KBM-7 (cell line): ENCODE measurements around the gene PRSS36.
A peak's percentile ranks its signal among the peaks of the same experiment; 100 is the strongest.
"Not testable (repeated sequence)": the region's sequence is repeated elsewhere in the genome, so short reads cannot be mapped to it uniquely, and the experiment has no call there.

ENCODE experiments used
- DNase-seq: peaks from one replicate; pipeline ENCODE4 v3.0.0-alpha.2; 2015
- in situ Hi-C: fragments of 300-500 bp; cut with MboI; formaldehyde crosslinking; loops from 2 replicates; pipeline ENCODE4 v1.14.3; 2020; ENCODE audit warnings: low sequenced_read_pairs, low pct_unique_long_range_greater_than_20kb, mixed read lengths

PRSS36 gene

DNA sequence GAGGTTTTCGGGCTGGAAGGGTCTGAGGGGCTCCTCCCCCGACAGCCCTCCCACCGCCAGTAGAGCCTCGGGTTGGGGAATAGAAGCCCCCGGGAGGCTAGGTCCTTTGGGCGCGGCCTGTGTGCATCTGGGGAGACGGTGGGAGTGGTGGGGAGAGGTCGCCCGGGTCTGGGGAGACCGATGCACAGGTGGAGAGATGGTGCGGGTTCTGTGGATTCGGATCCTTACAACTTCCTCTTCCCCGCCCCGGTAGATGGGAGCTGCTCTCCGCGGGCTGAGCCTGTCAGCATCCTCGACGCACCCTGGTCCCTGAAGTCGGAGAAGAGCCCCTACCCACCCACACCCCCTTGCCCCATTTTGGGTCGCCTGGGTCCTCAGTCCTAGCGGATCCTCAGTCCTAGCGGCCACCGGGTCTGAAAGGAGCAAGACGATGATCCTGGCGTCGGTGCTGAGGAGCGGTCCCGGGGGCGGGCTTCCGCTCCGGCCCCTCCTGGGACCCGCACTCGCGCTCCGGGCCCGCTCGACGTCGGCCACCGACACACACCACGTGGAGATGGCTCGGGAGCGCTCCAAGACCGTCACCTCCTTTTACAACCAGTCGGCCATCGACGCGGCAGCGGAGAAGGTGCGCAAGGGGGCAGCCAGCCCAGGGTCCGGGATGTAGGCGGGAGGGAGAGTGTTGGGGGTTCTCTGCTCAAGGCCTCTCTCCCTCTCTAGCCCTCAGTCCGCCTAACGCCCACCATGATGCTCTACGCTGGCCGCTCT, 40.9 kb downstream of the PRSS36 start:
- in situ Hi-C loops, result no loop called here
- DNase-seq, result no peak

DNA sequence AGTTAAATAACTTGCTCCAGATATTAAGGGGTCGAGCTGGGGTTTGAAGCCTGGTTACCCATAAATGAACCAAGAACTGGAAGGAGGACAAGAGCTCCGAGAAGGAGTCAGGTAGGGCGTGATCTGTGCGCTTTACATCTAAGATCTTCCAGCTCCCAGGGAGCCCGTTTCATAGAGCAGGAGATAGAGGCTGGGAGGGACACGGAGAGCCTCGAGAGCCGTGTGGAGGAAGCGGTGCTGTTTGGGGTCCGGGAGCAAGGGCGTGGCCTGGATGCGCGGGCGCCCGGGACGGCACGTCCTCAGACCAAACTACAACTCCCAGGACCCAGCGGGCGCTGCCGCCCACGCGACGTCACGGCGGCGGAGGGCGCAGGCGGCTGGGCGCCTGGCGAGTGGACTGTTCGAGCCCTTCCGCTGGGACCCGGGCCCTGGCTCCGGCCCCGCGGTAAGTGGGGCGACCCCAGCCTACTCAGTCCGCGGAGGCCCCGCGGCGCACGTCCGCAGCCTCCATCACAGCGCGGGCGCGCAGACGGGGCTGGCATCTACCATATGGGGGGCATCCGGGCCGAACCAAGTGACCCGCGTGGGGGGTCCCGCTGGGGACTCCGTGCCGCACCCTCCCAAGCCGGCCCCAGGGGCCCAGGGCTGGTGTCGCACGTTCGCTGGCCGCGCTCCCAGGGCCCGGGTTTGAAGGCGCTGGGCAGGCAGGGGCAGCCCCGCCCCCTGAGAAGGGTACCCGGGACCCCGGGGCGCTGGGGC, 41.7 kb downstream of the PRSS36 start, which contains the start of gene BCKDK:
BCKDK (plus strand) TSS at position 352 of the 759 bp plus-strand sequence. CDS start 838 bp downstream, outside the sequence.
- DNase-seq, result peak; percentile 84
- in situ Hi-C loops, result no loop called here

DNA sequence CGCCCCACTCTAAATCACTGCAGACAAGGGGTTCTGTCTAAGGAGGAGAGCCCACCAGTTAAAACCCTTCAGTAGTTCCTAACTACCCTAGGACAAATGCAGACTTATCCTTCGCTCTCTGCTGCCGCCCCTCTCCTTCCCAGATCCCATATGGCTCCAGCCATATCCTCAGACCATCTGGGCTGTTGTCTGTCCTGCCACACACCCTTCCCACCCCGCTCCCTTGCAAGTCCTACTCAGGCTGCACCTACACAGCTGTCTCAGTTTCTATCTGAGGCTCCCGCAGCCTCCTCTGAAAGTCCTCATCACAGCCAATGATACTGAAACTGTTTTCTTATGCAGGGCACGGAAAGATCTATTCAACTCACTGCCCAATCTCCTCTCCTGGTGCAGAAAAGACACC, 42.4 kb downstream of the PRSS36 start:
- no peak for DNase-seq
- in situ Hi-C loops, result no loop called here

DNA sequence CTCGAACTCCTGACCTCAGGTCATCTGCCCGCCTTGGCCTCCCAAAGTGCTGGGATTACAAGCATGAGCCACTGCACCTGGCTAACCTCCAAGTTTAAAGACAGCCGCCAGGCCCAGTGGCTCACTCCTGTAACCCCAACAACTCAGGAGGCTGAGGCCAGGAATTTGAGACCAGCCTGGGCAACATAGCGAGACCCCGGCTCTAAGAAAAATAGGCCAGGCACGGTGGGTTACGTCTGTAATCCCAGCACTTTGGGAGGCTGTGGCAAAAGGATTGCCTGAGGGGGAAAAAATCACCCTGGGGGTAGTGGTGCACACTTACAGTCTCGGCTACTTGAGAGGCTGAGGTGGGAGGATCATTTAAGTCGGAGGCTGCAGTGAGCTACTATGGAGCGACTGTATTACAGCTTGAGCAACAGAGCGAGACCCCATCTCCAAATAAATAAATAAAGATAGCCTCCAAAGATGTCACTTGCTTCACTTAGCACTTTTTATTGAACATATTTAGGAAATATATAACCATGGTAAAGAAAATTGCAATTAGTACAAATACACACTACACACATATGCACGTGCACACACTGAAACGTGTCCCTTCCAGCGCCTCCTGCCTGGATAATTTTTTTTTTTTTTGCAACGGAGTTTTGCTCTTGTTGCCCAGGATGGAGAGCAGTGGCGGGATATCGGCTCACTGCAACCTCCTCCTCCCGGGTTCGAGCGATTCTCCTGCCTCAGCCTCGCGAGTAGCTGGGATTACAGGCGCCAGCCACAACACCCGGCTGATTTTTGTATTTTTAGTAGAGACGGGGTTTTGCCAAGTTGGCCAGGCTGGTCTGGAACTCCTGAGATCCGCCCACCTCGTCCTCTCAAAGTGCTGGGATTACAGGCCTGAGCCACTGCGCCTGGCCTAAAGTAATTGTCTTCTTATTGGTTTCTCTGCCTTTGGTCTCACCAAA, 43.1 kb downstream of the PRSS36 start:
- in situ Hi-C loops, result no loop called here
- DNase-seq, result no peak

DNA sequence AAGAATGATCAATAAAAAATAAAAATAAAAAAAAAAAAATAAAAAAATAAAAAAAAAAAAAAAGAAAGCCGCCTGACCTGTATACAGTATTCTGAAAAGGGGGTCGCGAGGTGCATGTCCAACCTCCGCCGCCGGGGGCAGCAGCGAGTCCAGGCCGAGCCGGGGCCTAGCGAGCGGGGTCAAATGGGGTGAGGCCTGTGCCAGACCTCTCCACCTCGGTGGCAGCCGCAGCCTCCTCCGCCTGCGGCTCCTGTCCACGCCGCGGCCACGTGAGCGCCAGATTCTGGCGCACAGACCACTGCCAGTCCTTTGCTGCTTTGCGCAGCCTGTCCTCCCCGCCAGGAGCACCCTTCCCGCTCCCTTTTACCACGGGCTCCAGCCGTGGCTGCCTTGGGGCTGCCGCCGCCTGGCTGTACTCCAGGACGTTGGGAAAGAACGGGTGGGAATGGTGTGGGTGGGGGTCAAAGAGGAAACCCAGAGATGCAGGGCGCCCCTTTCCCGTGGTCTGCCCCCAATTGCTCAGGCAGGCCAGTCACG, 44.1 kb downstream of the PRSS36 start:
- DNase-seq, result peak; percentile 89
- in situ Hi-C loops, result no loop called here

DNA sequence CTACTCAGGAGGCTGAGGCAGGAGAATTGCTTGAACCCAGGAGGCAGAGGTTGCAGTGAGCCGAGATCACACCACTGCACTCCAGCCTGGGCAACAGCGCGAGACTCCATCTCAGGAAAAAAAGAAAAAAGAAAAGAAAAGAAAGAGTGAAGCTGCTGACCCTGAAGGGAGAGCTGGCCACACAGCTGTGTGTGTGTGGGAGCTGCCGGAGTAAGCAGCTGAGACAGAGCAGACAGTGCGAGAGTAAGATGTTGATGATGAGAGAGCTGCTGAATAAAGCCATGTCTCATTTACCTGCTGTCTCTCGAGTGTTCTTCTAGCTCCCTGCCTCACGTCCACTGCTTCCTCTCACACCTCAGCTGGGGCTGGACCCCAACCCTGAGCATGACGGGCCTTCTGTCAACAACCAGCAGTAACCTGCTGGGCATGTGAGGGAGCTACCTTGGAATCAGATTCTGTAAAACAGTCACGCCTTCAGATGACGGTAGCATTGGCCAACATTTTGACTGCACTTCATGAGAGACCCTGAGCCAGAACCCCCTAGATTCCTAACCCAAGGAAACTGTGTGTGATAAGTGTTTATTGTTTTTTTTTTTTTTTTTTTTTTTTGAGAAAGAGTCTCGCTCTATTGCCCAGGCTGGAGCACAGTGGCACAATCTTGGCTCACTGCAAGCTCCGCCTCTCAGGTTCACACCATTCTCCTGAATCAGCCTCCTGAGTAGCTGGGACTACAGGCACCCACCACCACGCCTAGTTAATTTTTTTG, 48.8 kb downstream of the PRSS36 start:
- DNase-seq, in situ Hi-C loops: not testable (repeated sequence)

DNA sequence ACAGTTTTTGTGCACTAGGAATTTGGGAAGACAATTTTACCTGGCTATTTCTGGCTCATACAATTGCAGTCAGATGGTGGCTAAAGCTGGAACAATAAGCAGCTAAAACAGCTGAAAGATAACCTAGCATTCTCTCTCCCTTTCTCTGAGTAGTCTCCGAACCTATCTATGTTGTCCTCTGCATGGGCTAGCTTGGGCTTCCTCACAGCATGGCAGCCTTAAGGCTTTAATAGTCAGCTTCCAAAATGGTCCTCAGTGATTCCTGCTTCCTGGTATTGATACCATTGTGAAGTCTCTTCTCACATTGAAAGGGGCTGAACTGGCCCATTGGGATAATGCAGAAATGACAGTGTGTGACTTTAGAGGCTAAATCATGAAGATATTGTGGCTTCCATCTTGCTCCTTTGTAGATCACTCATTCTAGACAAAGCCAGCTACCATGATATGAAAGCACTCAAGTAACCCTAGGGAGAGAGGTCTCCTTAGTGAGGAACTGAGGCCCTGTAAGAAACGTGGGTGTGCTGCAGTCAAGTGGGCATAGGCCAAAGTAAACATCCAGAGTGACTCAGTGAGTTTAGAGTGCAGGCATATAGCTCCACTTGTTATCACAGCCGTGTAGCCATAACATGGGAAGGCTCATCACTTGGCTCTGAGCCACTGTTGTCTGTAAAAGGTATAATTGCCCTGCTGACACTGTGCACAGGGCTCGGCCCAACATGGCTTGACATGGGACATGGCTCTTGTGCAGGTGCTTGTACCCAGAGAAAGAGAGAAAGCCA, 49.8 kb downstream of the PRSS36 start:
- in situ Hi-C loops, result no loop called here
- no peak for DNase-seq

DNA sequence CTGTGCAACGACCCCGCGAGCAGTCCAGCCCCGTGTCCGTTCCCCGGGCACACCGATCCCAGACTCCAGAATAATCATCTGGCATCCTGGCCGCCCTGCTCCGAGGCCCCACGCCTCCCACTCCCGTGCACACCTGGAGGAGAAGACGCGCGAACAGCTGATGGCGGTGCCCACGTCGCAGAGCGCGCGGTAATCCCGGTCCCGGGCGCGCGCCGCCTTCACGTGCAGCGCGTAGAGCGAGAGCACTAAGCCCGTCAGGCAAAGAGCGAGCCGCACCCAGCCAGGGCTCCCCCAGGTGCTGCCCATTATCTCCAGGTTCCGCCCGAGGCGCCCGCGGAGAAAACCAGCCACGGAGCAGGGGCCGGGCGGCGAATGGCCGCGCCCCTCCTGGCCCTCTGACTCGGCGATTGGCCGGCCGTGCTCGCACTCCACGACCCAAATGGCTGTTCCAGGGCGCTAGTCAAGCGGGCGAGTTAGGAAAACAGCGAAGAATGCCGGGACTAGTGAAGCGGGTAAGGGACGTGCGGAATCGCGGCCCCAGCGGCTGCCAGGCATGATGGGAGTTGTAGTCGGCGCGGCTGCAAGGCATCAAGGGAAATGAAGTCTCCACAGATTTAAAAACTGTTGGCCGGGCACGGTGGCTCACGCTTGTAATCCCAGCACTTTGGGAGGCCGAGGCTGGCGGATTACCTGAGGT, 55.3 kb downstream of the PRSS36 start, which contains the start of gene VKORC1:
VKORC1 (minus strand) TSS at position 374 of the 697 bp plus-strand sequence; CDS start at position 306, 68 bp downstream.
- DNase-seq, result peak; percentile 98
- in situ Hi-C loops, result no loop called here

DNA sequence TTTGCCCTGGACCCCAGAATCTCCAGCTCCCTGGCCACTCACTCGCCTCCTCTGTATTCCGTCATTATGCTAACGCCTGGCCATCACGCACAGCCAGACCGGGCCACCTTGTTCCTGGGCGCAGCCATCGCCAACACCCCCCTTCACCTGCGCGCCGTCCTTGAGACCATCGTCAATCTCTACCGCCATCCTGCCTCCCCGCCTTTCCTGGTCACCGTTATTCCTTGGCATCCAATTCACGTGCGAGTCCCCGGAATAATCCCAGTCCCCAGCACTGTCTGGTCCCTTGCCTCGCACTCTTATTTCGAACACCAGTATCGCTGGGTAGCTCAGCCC, 55.8 kb downstream of the PRSS36 start:
- no peak for DNase-seq
- in situ Hi-C loops, result no loop called here

DNA sequence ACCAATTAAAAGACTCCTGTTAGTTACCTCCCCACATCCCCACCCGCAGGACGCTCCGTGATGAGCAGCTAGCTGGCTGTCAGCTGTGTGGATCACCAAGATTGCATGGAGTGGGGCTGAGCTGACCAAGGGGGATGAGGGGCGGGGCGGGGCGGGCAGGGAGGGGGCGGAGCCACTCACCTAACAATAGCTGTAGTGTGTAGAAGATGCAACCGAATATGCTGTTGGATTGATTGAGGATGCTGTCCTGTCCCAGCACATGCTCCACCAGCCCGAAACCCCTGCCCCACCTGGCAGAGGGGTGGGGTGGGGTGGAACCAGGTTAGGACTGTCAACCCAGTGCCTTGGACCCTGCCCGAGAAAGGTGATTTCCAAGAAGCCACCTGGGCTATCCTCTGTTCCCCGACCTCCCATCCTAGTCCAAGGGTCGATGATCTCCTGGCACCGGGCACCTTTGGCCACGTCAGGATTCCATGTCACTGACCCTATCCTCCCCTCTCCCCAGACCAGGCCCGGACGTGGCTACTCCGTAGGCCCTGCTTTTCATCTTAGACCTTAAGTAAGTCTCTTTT, 56.6 kb downstream of the PRSS36 start:
- in situ Hi-C loops, result no loop called here
- DNase-seq, result no peak

DNA sequence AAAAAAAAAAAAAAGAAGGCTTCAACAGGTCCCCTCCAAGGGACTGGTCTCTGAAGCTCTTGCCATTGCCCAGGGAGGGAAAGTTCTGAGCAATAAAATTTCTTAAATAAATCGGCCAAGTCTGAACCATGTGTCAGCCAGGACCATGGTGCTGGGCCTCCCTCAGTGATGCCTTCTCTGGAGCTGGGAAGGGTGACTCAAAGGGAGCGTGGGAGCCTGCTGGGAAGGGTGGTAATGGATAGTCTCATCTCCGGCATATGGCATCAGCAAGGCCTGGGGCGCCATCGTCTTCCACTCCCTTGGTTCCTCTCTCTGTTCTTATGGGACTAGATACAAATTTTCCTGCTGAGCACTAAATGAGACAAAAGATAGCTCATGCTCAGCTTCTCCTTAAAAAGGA, 57.5 kb downstream of the PRSS36 start:
- no peak for DNase-seq

DNA sequence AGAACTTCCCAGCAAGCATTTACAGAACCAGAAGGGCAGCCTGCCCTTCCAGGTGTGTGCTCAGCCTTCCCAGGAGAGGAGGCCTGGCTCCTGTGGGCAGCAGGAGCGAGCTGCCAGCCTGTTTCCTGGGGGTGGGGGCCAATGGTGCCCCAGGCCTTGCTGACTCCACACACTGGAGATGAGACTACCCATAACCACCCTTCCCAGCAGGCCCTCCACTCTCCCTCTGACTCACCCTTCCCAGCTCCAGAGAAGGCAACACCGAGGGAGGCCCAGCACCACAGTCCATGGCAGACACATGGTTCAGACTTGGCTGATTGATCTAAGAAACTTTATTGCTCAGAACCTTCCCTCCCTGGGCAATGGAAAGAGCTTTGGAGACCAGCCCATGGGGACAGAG, 59.3 kb downstream of the PRSS36 start:
- in situ Hi-C loops, result no loop called here
- no peak for DNase-seq

More for the DNA sequence above, 57.5 kb downstream of the PRSS36 start:
- in situ Hi-C loops, result no loop called here

DNA sequence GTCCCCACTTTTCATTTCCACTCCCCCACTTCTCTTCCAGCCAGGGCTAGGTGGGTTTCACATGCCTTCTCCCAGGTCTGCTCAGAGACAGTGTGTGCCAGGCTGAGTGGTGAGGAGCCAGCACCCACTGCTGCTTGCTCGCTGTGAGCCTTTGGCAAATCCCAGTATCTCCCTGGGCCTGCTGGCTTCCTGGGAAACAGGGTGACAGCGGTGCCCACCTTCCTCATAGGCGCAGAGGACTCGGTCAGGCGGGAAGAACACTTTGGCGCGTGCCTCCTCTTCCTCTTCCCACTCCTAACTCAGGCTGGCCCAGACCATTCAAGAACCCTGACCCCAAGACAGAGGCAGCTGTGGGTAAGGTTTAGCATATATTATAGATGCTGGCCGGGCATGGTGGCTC, 60.7 kb downstream of the PRSS36 start:
- no peak for DNase-seq
- in situ Hi-C loops, result no loop called here
